Measurements from ENCODE around the gene SCRN2.

DNA sequence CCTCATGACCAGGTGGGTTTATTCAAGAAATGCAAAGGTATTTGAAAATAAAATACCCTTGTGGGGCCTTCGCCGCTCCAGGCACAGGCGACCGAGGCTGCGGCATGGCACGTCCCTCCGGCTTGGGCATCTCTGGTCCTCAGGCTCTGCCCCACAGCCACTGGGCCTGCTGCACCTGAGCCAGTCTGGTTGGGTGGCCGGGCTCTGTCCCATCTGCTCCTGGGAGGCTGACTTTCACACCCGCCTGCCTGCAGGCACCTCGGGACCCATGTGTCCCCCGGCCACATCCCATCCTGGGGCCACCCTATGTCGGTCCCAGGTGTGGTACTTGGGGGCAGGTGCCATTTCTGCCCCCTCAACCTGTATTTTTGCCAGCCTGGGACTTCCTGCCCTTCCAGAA, 40.4 kb downstream of the SCRN2 start:
- TF ChIP-seq POLR2A (IDR thresholded peaks at IDR 0.05): no peak
- TF ChIP-seq, protein P1, sequence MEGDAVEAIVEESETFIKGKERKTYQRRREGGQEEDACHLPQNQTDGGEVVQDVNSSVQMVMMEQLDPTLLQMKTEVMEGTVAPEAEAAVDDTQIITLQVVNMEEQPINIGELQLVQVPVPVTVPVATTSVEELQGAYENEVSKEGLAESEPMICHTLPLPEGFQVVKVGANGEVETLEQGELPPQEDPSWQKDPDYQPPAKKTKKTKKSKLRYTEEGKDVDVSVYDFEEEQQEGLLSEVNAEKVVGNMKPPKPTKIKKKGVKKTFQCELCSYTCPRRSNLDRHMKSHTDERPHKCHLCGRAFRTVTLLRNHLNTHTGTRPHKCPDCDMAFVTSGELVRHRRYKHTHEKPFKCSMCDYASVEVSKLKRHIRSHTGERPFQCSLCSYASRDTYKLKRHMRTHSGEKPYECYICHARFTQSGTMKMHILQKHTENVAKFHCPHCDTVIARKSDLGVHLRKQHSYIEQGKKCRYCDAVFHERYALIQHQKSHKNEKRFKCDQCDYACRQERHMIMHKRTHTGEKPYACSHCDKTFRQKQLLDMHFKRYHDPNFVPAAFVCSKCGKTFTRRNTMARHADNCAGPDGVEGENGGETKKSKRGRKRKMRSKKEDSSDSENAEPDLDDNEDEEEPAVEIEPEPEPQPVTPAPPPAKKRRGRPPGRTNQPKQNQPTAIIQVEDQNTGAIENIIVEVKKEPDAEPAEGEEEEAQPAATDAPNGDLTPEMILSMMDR (IDR thresholded peaks at IDR 0.05): no peak
